Testis (tissue), 3 donors: ENCODE data around the gene KPNB1. TPM values are rescaled to one million over a fixed set of nuclear protein-coding genes. Genes with fewer than 3 reads are reported as not detected.

ENCODE experiments used
- DNase-seq: peaks from one replicate; pipeline ENCODE4 v3.0.0-alpha.2; 2019
- H3K27ac ChIP-seq, 2 donors: fragments of 200-600 bp; sonication (generic); one replicate each; pipeline ENCODE4 v1.5.1; 2019
- H3K27me3 ChIP-seq: fragments of 200-600 bp; sonication (generic); one replicate; pipeline ENCODE4 v1.5.1; 2019
- H3K36me3 ChIP-seq: fragments of 200-600 bp; sonication (generic); one replicate; pipeline ENCODE4 v1.5.1; 2017; ENCODE audit warnings: low read depth; ENCODE audit errors: missing control alignments
- H3K4me1 ChIP-seq: fragments of 200-600 bp; sonication (generic); one replicate; pipeline ENCODE4 v1.5.1; 2019
- H3K4me3 ChIP-seq, 2 donors: fragments of 200-600 bp; sonication (generic); one replicate each; pipeline ENCODE4 v1.5.1; 2017 to 2019
- H3K9me3 ChIP-seq: fragments of 200-600 bp; sonication (generic); one replicate; pipeline ENCODE4 v1.5.1; 2017
- POLR2A ChIP-seq: fragments of 450-650 bp; IDR thresholded peaks from one replicate; pipeline ENCODE4 v1.6.1; 2017; ENCODE audit warnings: antibody characterized with exemption, mild to moderate bottlenecking, moderate library complexity
- WGBS, 2 donors: methylation state at CpG; one replicate each; pipeline ENCODE4 v1.1.5; 2018; 5-methylcytosine and 5-hydroxymethylcytosine counted together
- intact Hi-C: fragments of 100-400 bp; cut with DNase I; formaldehyde crosslinking; loops from one replicate; pipeline ENCODE4 v1.15.1; 2023; ENCODE audit warnings: low total_unique reads
- polyA plus RNA-seq: library from polyadenylated mRNA; stranded (reverse); fragments of 350-450 nt; fragmentation: Illumina TruSeq; extraction: RNeasy Lipid Tissue Mini Kit (QIAGEN cat#74804); gene quantifications from one replicate; pipeline ENCODE4 v1.2.3, GENCODE V29; 2014; ENCODE audit warnings: low read depth, low replicate concordance; ENCODE audit not compliant: insufficient read depth
- total RNA-seq, 2 donors: library from RNA; depleted of rRNA; stranded (reverse); fragments of >200 nt; gene quantifications; one replicate each; pipeline ENCODE4 v1.2.3, GENCODE V29; 2016
- TF ChIP-seq, protein P1 (sequence below), 3 experiments: fragments of 450-650 bp in 2 of 3; fragments of 200-600 bp in 1 of 3; sonication (generic) in 1 of 3; IDR thresholded peaks; one replicate each; pipeline ENCODE4 v1.5.1; 2016 to 2019; ENCODE audit warnings: antibody characterized with exemption in 3 of 3, mild to moderate bottlenecking in 2 of 3, moderate library complexity in 1 of 3

KPNB1 gene
- total and polyA plus RNA-seq, 3 donors from 2014 or later, result 262 to 391 (median 299) TPM

DNA sequence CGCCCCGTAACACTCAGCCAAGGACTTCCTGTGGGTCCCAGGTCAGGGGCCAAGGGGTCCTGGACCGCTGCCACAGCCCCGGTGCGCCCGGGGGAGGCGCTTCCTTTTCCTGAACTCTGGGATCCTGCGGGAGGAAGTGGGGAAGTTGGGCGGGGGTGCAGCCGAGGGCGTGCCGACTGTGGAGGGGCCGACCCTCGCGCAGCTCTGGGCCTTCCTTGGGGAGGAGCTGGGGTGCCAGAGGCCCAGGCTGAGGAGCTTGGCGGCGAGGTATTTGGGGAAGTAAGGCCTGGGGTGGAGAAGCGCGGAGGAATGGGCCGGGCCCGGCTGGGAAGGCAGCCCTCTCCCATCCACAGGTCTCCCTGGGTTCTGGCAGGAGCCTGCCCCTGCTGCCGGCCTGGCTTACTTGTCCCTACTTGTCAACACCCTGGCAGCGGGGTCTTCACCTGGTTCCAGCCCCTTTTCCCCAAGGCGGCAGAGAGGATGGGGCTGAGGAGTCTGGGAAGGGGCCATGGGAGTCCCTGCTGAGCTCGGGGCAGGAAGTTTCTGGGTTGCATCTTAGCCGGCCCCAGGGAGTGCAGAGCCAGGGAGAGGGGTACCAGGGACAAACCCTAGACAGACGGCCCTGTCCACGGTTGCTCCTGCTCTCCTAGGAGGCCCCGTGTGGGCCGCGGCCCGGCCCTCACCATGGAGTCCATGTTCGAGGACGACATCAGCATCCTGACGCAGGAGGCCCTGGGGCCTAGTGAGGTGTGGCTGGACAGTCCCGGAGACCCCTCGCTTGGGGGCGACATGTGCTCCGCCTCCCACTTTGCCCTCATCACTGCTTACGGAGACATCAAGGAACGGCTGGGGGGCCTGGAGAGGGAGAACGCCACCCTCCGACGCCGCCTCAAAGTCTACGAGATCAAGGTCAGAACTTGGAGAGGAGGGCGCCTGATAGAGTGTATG is 46.0 kb downstream of the KPNB1 start:
- TF ChIP-seq POLR2A, result no peak
- TF ChIP-seq, protein P1, sequence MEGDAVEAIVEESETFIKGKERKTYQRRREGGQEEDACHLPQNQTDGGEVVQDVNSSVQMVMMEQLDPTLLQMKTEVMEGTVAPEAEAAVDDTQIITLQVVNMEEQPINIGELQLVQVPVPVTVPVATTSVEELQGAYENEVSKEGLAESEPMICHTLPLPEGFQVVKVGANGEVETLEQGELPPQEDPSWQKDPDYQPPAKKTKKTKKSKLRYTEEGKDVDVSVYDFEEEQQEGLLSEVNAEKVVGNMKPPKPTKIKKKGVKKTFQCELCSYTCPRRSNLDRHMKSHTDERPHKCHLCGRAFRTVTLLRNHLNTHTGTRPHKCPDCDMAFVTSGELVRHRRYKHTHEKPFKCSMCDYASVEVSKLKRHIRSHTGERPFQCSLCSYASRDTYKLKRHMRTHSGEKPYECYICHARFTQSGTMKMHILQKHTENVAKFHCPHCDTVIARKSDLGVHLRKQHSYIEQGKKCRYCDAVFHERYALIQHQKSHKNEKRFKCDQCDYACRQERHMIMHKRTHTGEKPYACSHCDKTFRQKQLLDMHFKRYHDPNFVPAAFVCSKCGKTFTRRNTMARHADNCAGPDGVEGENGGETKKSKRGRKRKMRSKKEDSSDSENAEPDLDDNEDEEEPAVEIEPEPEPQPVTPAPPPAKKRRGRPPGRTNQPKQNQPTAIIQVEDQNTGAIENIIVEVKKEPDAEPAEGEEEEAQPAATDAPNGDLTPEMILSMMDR (IDR thresholded peaks at IDR 0.05), result no peak
- no peaks in the 10 kb centered on the region for H3K27me3 ChIP-seq
- DNase-seq, result no peak
- intact Hi-C loops, result no loop called here
- H3K4me3 ChIP-seq, result peak overlapping the region; percentile 75 to 95
- 40 to 43% methylated on average over 16 to 44 of the region's 47 CpGs for WGBS, 2 donors
- H3K9me3 ChIP-seq, result no peaks in the 10 kb centered on the region
- peak overlapping the region; percentile 29 to 90 for H3K27ac ChIP-seq
- no peaks in the 10 kb centered on the region for H3K36me3 ChIP-seq
- peaks cover 13% of the 10 kb centered on the region for H3K4me1 ChIP-seq

DNA sequence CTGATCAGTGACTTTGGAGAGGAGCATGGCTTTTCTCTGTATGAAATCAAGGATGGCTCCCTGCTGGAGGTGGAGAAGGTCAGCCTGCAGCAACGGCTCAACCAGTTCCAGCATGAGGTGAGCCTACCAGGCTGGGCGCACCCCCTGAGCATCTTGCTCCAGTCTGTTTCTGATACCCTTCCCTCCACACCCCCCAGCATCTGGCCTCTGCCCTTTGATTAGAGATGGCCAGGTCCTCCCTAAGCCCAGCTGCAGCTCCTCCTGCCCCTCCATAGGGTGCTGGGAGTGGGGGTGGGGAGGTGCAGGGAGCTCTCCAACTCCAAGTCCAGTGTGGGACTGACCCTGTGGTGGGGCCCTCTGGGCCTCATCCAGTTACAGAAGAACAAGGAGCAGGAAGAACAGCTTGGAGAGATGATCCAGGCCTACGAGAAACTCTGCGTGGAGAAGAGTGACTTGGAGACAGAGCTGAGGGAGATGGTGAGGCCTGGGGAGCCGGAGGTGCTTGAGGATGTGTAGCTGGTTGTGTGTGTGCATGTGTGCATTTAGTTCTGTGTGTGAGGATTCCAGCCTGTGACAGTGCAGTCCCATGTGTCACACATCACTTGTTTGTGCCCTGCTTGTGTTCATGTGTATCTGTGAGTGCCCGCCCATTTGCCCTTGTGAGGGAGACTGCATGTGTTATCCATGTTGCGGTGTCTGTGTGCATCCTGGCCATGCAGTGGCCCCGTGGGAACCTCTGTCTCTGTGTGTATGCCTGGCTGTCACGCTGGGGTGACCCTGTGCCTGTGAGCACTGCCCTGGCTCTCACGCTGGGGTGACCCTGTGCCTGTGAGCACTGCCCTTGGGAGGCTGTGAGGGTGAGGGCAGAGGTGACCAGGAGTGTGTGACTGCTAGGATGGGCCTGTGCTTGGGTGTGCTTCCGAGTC is 47.3 kb downstream of the KPNB1 start:
- Histone ChIP-seq H3K27me3 (no peaks in the 10 kb centered on the region), H3K9me3 (no peaks in the 10 kb centered on the region), H3K27ac (no peak overlapping the region), H3K36me3 (no peaks in the 10 kb centered on the region), H3K4me3 (no peak overlapping the region), H3K4me1 (peaks cover 13% of the 10 kb centered on the region)
- intact Hi-C loops, result no loop called here
- DNase-seq, result no peak
- TF ChIP-seq, protein P1 (IDR thresholded peaks at IDR 0.05), result no peak
- TF ChIP-seq POLR2A, result no peak
- 70 to 74% methylated on average over 7 to 11 of the region's 11 CpGs for WGBS, 2 donors

DNA sequence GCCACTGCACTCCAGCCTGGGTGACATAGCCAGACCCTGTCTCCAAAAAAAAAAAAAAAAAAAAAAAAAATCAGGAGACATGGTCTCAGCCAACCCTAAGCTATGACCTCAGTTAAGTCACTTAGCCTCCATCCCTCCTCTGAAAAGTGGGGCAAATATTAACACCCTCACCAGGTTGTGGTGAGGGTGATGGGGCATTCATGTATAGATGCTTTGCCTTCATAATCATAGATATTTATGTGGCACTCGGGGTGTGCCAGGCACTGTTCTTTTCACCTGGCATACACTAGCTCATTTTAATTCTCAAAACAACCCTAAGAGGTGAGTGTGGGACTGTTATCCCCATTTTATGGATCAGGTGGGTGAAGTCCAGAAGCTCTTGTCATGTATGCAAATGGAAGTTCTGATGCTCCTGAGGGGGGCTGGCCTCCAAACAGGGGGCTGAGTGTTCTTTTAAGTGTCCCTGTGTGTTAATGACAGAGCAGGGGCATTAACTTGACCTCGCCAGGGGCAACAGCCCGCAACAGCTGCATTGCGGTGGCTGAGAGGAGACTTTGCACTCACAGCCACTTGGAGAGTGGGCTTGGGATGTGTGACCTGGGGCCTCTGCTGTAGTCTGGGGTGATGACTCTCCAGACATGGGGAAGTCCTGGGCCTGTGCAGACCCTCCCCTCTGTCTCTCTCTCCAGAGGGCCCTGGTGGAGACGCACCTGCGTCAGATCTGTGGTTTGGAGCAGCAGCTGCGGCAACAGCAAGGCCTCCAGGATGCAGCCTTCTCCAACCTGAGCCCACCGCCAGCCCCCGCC is 48.4 kb downstream of the KPNB1 start:
- Histone ChIP-seq H3K9me3 (no peaks in the 10 kb centered on the region), H3K36me3 (no peaks in the 10 kb centered on the region), H3K27ac (no peak overlapping the region), H3K4me1 (peaks cover 9% of the 10 kb centered on the region), H3K27me3 (no peaks in the 10 kb centered on the region), H3K4me3 (no peak overlapping the region)
- 75 to 76% methylated on average over 5 to 9 of the region's 9 CpGs for WGBS, 2 donors
- DNase-seq, result no peak
- TF ChIP-seq POLR2A, result no peak
- TF ChIP-seq, protein P1 (IDR thresholded peaks at IDR 0.05), result no peak
- intact Hi-C loops, result no loop called here

DNA sequence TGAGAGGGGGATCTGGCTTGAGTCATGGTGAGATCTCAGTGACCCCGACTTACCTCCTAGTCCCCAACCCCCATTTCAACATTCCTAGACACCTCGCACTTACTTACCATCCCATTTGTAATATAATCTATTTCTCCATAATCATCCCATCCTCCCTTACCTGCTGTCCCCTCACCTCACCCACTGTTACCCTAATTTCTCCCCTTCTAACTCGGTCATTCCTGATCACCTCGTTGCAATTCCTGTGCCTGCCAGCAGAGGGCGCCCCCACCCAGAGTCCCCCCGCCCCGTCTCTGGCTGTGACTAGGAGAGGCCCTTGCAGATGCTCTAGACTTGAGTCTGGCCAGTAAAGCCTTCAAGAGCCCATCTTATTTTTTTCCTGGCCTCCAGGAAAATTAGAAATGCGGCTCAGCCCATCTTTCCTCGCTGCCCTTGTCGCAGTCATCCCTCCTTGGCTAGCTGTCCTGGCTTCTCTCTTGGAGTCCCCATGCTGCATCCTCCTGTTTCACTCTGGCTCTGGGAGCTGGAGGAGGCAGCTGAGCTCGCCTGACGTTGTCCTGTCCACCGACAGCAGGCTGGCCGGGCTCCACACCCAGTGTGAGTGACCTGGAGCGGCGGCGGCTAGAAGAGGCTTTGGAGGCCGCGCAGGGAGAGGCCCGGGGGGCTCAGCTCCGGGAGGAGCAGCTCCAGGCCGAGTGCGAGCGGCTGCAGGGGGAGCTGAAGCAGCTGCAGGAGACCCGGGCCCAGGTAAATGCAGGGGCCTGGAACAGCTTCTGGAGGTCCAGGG is 49.2 kb downstream of the KPNB1 start:
- Histone ChIP-seq H3K27ac (no peak overlapping the region), H3K4me3 (no peak overlapping the region), H3K9me3 (no peaks in the 10 kb centered on the region), H3K27me3 (no peaks in the 10 kb centered on the region), H3K36me3 (no peaks in the 10 kb centered on the region), H3K4me1 (peaks cover 6% of the 10 kb centered on the region)
- DNase-seq, result peak; percentile 63
- TF ChIP-seq, protein P1 (IDR thresholded peaks at IDR 0.05), result peak; percentile 56 to 98 (median 75)
- TF ChIP-seq POLR2A, result no peak
- intact Hi-C loops, result no loop called here
- 69 to 70% methylated on average over 25 of the region's 25 CpGs for WGBS, 2 donors
